ENCODE data around the gene IGFBP3. TPM values are rescaled to one million over a fixed set of nuclear protein-coding genes. Genes with fewer than 3 reads are reported as not detected.

IGFBP3 gene
- total and polyA plus RNA-seq, 2 donors = 37.0 to 96.0 TPM

- H3K27ac ChIP-seq (ENCODE audit: low read depth in 1 of 2, low read length in 1 of 2) = no peak overlapping the region
- no peak for DNase-seq (ENCODE audit: low read depth in 6 of 9, low spot score in 9 of 9)
- H3K9me3 ChIP-seq (ENCODE audit: control insufficient read depth in 2 of 2, insufficient read depth in 1 of 2, low read length in 1 of 2) = no peaks in the 10 kb centered on the region
- no peaks in the 10 kb centered on the region for H3K27me3 ChIP-seq (ENCODE audit: control insufficient read depth in 2 of 2, insufficient read depth in 1 of 2, low read length in 1 of 2)
- H3K4me3 ChIP-seq (ENCODE audit: low read length in 2 of 2) = no peak overlapping the region
- H3K4me1 ChIP-seq (ENCODE audit: control insufficient read depth in 2 of 2, insufficient read depth in 2 of 2, low read length in 2 of 2) = no peaks in the 10 kb centered on the region
- WGBS = 82% methylated on average over 9 of the region's 9 CpGs
- H3K36me3 ChIP-seq (ENCODE audit: control insufficient read depth in 2 of 2, insufficient read depth in 2 of 2, low read length in 1 of 2) = no peaks in the 10 kb centered on the region
Observed at GRCh38 chr7:45863715-45864114, 57.4 kb downstream of the IGFBP3 start.

Other genes with a start within 250 kb of the IGFBP3 start
- gene CCDC201, start 48.2 kb downstream of the IGFBP3 start, total RNA-seq = under 0.01 TPM
- 0.09 TPM for gene CCDC201, start 48.2 kb downstream of the IGFBP3 start, polyA plus RNA-seq
- 0.05 TPM for gene IGFBP1, start 32.8 kb downstream of the IGFBP3 start, total RNA-seq
- gene IGFBP1, start 32.8 kb downstream of the IGFBP3 start, polyA plus RNA-seq = 17.2 TPM